SH-SY5Y (cell line): ENCODE measurements around the gene PSENEN.

ENCODE experiments used
- GATA2 ChIP-seq: IDR thresholded peaks from 2 replicates; pipeline ENCODE4 v1.6.1; 2011; ENCODE audit warnings: mild to moderate bottlenecking, low read depth, low read length
- GATA3 ChIP-seq: IDR thresholded peaks from 2 replicates; pipeline ENCODE4 v1.6.1; 2011; ENCODE audit warnings: low read depth, mild to moderate bottlenecking, low read length, moderate library complexity

DNA sequence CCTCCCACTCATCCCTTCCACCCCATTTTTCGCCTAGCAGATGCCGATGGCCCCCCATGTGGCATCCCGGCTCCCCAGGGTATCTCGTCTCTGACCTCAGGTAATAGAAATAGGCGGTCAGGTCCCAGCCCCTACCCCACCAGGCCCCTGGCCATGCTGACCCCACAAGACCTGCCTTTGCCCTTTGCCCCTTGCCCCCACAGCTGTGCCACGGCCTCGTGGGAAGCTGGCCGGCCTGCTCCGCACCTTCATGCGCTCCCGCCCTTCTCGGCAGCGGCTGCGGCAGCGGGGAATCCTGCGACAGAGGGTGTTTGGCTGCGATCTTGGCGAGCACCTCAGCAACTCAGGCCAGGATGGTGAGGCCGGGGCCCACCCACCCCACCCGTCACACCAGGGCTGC, 35.3 kb downstream of the PSENEN start:
- no peak for TF ChIP-seq GATA2
- TF ChIP-seq GATA3, result no peak
